HG03571 (cell line): Measurements from ENCODE around the gene UBTF.

ENCODE experiments used
- ATAC-seq: cut with Tn5 transposase; IDR thresholded peaks from one replicate; pipeline ENCODE4 v1.9.1; 2021; ENCODE audit not compliant: unreplicated experiment

UBTF gene

GRCh38 chr17:44219616-44220212 is at the start of gene UBTF:
UBTF (minus strand) TSS chr17:44219675; CDS start chr17:44218229, 1,446 bp downstream.
- ATAC-seq: peak; percentile 12

- no peak for ATAC-seq
Observed at GRCh38 chr17:44268709-44269534, 49.4 kb upstream of the UBTF start.

- no peak for ATAC-seq
Observed at GRCh38 chr17:44267818-44268490, 48.5 kb upstream of the UBTF start, which contains the start of gene SLC4A1. SLC4A1 (minus strand) TSS chr17:44268135; CDS start chr17:44262866, 5,269 bp downstream.

GRCh38 chr17:44267165-44267455 is 47.6 kb upstream of the UBTF start:
- ATAC-seq: no peak

- ATAC-seq: no peak
Observed at GRCh38 chr17:44266402-44267164, 47.1 kb upstream of the UBTF start.

GRCh38 chr17:44263345-44263902 is 43.9 kb upstream of the UBTF start:
- ATAC-seq: no peak

GRCh38 chr17:44262654-44263225 is 43.3 kb upstream of the UBTF start:
- no peak for ATAC-seq

- no peak for ATAC-seq
Observed at GRCh38 chr17:44260296-44260695, 40.8 kb upstream of the UBTF start.

GRCh38 chr17:44258811-44259351 is 39.4 kb upstream of the UBTF start:
- no peak for ATAC-seq

GRCh38 chr17:44257815-44258760 is 38.6 kb upstream of the UBTF start:
- no peak for ATAC-seq

- ATAC-seq: no peak
Observed at GRCh38 chr17:44256671-44257070, 37.2 kb upstream of the UBTF start.

- no peak for ATAC-seq
Observed at GRCh38 chr17:44255915-44256314, 36.4 kb upstream of the UBTF start.

- no peak for ATAC-seq
Observed at GRCh38 chr17:44254361-44255095, 35.1 kb upstream of the UBTF start.

- no peak for ATAC-seq
Observed at GRCh38 chr17:44253006-44253405, 33.5 kb upstream of the UBTF start.

- no peak for ATAC-seq
Observed at GRCh38 chr17:44251062-44251461, 31.6 kb upstream of the UBTF start.

- no peak for ATAC-seq
Observed at GRCh38 chr17:44249501-44250246, 30.2 kb upstream of the UBTF start.

GRCh38 chr17:44247876-44248736 is 28.6 kb upstream of the UBTF start:
- no peak for ATAC-seq
